CD1c-positive myeloid dendritic cell (primary cell): Measurements from ENCODE around the gene NKAIN2.
"Not testable (repeated sequence)": the region's sequence is repeated elsewhere in the genome, so short reads cannot be mapped to it uniquely, and the experiment has no call there.

ENCODE experiments used
- DNase-seq: peaks from one replicate; pipeline ENCODE4 v3.0.0-alpha.2; 2016; ENCODE audit errors: extremely low spot score

The NKAIN2 gene

DNA sequence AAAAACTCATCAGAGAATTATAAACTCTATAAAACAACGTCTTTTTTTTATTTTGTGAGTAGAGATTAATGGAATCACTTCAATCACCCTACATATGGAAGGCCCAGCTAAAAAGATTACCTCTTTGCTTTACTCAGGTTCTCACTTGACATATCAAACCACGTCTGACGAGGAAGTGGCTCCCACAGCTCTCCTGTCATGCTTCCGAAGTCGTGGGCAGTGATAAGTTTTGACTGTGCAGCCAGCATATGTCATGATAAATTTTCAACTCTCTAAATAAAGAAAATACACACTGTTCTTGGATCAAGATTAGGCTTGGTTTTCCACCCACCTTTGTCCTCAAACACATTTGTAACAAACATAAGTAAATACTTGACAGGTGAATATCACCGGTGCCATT, 879.1 kb downstream of the NKAIN2 start:
- DNase-seq, result no peak

GRCh38 chr6:124683507-124683906, 879.8 kb downstream of the NKAIN2 start:
- DNase-seq, result no peak

- DNase-seq, result no peak
Observed at GRCh38 chr6:124684621-124685020, 881.0 kb downstream of the NKAIN2 start.

GRCh38 chr6:124688369-124688768, 884.7 kb downstream of the NKAIN2 start:
- no peak for DNase-seq

DNA sequence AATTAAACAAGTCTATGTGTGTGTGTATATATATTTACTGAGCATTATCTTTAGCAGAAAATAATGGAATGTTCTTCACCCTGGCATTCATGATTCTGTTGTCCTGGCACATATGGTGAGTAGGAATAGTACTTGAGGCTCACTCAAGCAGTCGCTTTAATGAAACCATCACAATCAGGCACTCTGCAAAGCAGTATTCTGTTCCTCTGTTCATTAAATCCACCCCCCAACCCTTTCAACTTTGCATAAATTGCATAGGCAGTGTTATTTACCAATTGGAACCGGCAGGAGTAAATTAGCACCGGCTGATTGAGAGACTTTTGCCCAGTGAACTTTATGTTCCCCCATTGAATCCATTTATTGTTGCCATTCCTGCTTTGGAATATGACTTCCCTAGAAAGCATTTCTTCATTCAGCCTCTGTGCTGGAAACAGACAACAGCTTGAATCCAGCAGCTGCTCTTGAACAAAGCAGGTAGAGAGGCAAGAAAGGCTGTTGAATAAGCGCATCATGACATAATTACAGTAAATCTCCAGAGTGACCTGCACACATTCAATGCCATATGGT, 890.6 kb downstream of the NKAIN2 start:
- DNase-seq, result no peak

DNA sequence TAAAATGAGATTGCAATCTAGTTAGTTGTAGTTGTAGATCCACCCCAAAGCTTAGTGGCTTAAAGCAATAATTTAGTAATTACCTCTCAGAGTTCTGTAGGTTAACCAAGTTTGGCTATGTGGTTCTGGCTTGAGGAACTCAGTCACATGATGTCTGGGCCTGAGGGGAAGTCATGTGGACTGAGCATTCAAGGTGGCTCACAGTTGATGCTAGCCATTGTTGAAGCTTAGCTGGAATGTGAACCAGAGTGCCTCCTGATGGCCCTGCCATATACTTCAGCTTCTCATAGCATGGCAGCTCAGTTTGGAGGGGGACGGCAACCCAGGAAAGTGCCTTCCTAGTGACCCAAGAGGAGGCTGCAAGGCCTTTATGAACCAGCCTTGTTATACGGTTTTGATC, 895.4 kb downstream of the NKAIN2 start:
- no peak for DNase-seq

DNA sequence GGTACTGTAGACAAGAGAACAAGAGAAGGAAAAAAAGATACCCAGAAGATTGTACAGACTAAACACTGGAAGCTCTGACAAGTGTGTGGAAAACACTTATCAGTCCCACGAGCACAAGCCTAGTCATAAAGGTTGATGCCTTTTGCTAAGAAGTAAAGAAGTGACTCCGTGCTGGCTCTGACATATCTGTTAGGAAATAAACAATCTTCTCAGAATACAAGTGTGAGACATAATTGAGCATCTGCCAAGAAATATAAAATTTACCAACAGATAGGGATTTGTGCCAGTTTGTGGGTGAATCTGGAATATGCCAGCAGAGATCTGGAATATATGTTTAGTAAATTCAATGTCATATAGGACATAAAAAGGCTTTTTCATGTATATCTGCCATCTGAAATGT, 899.9 kb downstream of the NKAIN2 start:
- no peak for DNase-seq

GRCh38 chr6:124712532-124712931, 908.9 kb downstream of the NKAIN2 start:
- not testable (repeated sequence) for DNase-seq

GRCh38 chr6:124714728-124715127, 911.1 kb downstream of the NKAIN2 start:
- no peak for DNase-seq

DNA sequence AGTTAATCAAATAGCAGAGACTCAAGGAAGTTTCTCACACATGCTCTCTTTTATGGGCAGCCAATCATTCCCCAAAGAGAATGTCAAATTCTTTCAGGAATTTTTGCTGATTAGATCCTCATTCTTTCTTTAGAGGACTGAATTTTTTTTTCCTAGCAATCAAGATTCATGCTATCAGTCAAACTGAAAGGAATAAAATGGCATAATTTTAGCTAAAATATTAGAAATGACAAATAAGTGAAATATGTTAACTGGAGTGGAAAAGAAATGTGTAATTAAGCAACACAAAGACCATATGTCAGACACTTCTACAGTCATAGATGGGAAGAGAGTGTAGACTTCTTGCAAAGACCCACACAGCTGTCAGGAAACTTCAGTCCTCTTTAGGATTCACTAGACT, 916.2 kb downstream of the NKAIN2 start:
- DNase-seq, result no peak

- DNase-seq, result no peak
Observed at GRCh38 chr6:124721331-124721730, 917.7 kb downstream of the NKAIN2 start.

DNA sequence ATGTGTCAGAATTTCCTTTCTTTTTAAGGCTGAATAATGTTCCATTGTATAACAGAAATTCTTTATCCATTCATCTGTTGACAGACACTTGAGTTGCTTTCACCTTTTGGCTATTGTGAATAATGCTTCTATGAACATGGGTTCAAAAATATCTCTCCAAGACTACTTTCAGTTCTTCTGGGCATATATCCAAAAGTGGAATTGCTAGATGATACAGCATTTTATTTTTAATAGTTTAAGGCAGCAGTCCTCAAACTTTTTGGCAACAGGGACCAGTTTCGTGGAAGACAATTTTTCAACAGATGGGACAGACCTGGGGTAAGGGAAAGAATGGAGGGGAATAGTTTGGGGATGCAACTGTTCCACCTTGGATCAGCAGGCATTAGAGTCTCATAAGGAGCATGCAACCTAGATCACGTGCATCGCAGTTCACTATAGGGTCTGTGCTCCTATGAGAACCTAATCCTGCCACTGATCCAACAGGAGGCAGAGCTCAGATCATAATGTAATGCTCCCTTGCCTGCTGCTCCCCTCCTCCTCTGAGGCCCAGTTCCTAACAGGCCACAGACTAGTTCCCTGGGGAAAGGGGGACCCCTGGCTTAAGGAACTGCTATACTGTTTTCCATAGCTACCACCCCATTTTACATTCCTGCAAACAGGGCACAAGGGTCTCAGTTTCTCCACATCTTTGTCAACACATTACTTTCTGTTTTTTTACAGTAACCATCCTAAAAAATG, 918.6 kb downstream of the NKAIN2 start:
- no peak for DNase-seq

DNA sequence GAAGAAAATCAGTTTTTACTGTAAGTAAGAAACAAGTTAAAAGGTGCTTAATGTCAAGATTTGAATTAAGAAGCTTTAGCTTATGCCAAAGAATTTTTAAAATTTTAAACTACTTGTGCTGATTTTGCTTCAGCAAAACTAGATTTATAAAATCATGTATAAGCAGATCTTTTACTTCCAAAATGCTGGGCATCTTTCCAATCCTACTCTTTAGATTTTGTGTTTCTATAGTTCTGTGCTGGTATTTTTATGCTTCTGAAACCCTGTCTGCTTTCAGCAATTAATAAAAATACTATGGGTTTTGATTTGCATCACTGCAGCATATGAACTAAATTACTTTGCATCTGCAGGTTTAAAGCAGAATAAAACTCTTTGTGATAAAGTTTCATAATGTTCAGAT, 920.0 kb downstream of the NKAIN2 start:
- DNase-seq, result no peak

DNA sequence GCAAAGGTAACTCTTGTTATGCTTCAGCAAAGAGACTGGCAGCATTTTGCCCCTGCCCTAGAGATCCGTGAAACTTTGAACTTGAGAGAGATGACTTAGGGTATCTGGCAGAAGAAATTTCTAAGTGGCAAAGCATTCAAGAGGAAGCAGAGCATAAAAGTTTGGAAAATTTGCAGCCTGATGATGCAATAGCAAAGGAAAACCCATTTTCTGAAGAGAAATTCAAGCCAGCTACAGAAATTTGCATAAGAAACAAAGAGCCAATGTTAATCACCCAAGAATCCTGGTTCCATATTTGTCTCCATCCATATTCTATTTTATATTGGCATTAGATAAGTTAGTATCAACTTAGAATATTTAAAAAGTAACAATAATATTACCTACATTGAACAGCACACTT, 934.1 kb downstream of the NKAIN2 start:
- DNase-seq, result not testable (repeated sequence)

DNA sequence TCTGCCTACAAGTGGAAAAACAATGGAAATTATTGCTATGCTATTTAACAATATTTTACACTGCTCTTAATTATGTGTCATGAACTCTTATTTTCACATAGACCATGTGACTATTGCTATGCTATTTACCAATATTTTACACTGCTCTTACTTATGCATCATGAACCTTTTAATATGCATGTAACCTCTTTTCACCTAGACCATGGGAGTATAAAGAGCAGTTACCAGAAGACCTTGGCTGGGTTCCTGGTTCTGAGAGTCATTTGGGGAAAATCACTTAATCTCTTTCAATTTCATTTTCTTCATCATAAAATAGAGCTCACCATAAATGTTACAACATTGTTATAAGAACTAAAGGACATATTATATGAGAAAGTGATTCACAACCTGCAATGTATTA, 934.8 kb downstream of the NKAIN2 start:
- no peak for DNase-seq

GRCh38 chr6:124741341-124741740, 937.7 kb downstream of the NKAIN2 start:
- DNase-seq, result no peak

DNA sequence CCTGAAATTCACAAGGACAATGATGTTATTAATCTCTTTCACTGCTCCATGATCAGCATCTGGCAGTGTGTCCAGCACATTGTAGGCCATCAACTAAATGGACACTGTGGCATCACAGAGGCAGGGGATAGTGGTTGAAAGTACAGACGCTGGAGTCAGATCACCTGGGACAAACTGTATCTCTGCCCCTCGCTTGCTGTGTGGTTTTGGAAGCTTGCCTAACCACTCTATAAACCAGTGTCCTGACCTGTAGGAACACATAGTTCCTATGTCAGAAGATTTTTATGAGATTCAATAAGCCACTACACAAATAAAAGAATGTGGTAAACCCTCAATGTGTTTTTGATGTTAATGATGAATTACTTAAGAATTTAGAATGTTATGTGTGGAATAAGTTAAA, 939.3 kb downstream of the NKAIN2 start:
- no peak for DNase-seq

DNA sequence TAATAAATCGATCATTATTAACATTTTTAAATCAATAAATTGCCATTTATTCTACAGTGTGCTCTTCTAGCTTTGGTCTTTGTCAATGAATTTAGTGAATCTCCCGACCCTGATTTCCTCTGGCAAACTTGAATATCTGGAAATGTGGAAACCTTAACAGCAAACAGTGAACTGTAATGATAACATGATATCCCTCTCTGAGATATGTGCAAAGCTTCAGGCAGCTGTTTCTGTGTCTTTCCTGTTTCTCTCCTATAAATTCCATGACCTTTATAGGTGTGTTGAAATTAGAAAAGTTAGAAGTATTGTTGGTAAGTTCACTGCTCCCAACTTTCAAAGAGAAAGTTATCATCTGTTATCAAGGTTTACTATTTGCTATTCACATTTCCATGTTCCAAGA, 939.8 kb downstream of the NKAIN2 start:
- DNase-seq, result no peak

DNA sequence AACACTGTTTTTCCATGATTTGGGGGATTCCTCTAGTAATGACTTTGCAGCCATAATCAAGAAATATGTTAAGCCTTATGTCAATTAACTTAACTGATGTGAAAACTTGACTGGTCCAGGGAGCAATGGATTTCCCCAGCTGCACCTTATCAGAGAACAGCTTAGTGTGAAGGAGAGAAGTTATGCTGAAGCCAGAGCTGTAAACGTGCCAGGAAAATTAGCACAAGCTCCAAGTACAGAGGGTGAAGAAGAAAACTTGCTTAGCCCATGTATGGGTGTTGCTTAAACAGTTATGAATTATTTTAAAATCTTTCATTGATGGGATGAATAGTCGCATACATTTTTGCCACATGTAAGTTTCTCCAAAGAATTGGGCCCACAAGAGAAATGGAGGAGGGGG, 943.7 kb downstream of the NKAIN2 start:
- no peak for DNase-seq

DNA sequence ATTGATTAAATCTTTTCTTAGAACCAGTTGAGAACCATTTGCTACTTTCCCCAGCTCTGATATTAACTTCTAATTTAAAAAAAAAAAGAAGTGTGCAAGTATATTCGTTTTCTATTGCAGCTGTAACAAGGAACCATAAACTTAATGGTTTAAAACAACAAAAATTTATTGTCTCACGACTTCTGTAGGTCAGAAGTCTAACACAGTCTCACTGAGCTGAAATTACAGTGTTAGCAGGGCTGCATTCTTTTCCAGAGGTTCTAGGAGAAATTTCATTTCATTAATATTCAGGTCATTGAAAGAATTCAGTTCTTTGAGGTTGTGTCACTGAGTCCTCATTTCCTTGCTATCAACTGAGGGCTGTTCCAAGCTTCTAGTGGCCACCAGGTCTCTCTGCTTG, 945.1 kb downstream of the NKAIN2 start:
- no peak for DNase-seq

DNA sequence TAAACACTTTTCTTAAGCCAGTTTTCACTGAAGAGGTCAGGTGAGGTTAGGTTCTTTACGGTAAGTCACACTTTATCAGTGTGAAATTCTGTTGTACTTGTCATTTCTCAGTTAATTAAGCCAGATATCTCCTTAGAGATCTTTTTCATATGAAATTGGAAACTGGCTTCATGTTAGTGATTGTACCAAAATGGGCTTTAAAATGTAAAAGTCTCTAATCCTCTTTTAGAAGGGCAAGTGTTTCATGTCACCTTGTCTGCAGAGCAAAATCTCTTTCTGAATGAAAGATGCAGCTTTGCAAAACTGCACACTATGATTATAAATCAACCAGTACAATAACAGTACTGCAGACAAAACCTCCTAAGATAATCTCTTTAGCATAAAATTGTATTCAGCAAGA, 949.3 kb downstream of the NKAIN2 start:
- DNase-seq, result no peak

DNA sequence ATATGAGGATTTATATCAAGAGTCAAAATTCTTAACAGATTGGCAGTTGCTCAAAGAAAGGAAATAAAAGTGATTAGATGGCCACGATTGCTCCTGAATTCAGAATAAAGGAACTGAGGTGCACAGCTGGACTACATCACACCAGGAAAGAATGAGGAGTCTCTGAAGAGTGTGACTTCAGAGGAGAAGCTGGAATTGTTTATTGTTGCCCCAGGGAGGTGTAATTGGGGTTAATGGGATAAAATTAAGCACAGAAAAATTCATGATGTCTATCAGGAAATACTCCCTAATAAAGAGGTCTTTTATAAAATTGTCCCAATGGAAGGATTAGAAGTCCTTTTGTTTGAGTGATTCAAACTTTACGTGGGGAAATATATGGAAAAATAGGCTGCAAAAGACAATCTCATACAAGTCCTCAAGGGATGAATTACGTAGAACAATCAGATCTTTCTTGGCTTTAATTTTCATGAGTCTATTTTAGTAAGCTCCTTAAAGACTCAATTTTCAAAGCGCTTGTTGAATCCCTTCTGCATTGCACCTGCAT, 950.0 kb downstream of the NKAIN2 start:
- DNase-seq, result no peak

DNA sequence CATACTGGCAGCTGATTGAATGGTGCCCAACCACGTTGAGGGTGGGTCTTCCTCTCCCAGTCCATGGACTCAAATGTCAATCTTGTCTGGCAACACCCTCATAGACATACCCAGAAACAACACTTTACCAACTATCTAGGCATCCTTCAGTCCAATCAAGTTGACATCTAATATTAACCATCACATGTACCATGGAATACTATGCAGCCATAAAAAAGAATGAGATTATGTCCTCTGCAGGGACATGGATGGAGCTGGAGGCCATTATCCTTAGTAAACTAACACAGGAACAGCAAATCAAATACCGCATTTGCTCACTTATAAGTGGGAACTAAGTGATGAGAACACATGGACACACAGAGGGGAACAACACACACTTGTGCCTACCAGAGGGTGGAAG, 951.7 kb downstream of the NKAIN2 start:
- no peak for DNase-seq

DNA sequence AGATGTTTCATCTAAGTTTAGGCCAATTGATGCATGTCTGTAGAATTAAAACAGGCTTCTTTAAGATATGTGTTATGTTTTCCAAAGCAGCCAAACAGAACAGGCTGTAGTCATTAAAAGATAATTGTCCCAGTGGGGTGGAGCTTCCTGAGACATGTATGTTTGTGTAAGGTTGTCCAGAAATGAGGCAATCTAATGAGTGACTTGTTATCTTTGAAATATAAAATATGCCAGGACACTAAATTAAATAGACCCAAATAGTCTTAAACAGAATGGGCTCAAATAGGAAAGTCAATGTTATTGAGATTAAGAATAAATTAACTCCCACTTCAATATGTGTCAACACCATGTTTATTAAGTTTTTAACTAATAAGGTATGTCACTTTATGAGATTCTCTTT, 953.9 kb downstream of the NKAIN2 start:
- no peak for DNase-seq
